Neural cell (in vitro differentiated cells): ENCODE results near the gene TTLL1. TPM values are rescaled to one million over a fixed set of nuclear protein-coding genes. Genes with fewer than 3 reads are reported as not detected.

ENCODE experiments used
- H2AFZ ChIP-seq: fragments of 200-600, 300-800 bp; sonication (generic), shearing (Covaris generic); 2 replicates; pipeline ENCODE4 v1.6.0; 2014; ENCODE audit warnings: low read depth, mild to moderate bottlenecking, antibody characterized with exemption, low read length, moderate library complexity
- H3F3A ChIP-seq: fragments of 200-600 bp; shearing (Covaris generic); 2 replicates; pipeline ENCODE4 v1.6.1; 2016; ENCODE audit warnings: mild to moderate bottlenecking, moderate library complexity, mixed read lengths, antibody characterized with exemption, low read length; ENCODE audit not compliant: insufficient read depth, poor library complexity, severe bottlenecking
- H3K27ac ChIP-seq: fragments of 200-600, 300-800 bp; sonication (generic), shearing (Covaris generic); 2 replicates; pipeline ENCODE4 v1.5.1; 2014; ENCODE audit warnings: mild to moderate bottlenecking, low read length, moderate library complexity
- H3K27me3 ChIP-seq: fragments of 300-800, 200-600 bp; sonication (generic), shearing (Covaris generic); 2 replicates; pipeline ENCODE4 v1.6.0; 2014; ENCODE audit warnings: mild to moderate bottlenecking, low read depth, low read length, moderate library complexity; ENCODE audit not compliant: insufficient read depth
- H3K36me3 ChIP-seq: fragments of 300-800, 200-600 bp; sonication (generic), shearing (Covaris generic); 2 replicates; pipeline ENCODE4 v1.5.1; 2014; ENCODE audit warnings: mild to moderate bottlenecking, antibody characterized with exemption, low read length, moderate library complexity; ENCODE audit not compliant: insufficient read depth
- H3K4me2 ChIP-seq: fragments of 300-800, 200-600 bp; sonication (generic), shearing (Covaris generic); 2 replicates; pipeline ENCODE4 v1.6.0; 2014; ENCODE audit warnings: mild to moderate bottlenecking, low read length
- H3K4me3 ChIP-seq: fragments of 300-800, 200-600 bp; sonication (generic), shearing (Covaris generic); 2 replicates; pipeline ENCODE4 v1.5.1; 2014; ENCODE audit warnings: mild to moderate bottlenecking, low read length, moderate library complexity
- H3K79me2 ChIP-seq: fragments of 200-600 bp; shearing (Covaris generic); replicated peaks from 2 replicates; pipeline ENCODE4 v1.6.0; 2014; ENCODE audit warnings: mild to moderate bottlenecking, low read length, moderate library complexity; ENCODE audit not compliant: insufficient read depth
- H3K9ac ChIP-seq: fragments of 300-800, 200-600 bp; sonication (generic), shearing (Covaris generic); 2 replicates; pipeline ENCODE4 v1.6.1; 2016; ENCODE audit warnings: mild to moderate bottlenecking, low read length, mixed read lengths
- H3K9me2 ChIP-seq: fragments of 200-600 bp; shearing (Covaris generic); 2 replicates; pipeline ENCODE4 v1.6.1; 2016; ENCODE audit warnings: mild to moderate bottlenecking, low read length, mixed read lengths; ENCODE audit not compliant: insufficient read depth
- H3K9me3 ChIP-seq: fragments of 200-600, 300-800 bp; sonication (generic), shearing (Covaris generic); 2 replicates; pipeline ENCODE4 v1.6.1; 2016; ENCODE audit warnings: mild to moderate bottlenecking, mixed run types, low read length, moderate library complexity, mixed read lengths
- H4K20me1 ChIP-seq: fragments of 200-600 bp; shearing (Covaris generic); 2 replicates; pipeline ENCODE4 v1.6.1; 2016; ENCODE audit warnings: mild to moderate bottlenecking, mixed run types; ENCODE audit not compliant: insufficient read depth
- CTCF ChIP-seq: fragments of 450-650 bp; IDR thresholded peaks from 2 replicates; pipeline ENCODE4 v1.5.1; 2014; ENCODE audit warnings: antibody characterized with exemption, mild to moderate bottlenecking, moderate library complexity; ENCODE audit not compliant: poor library complexity, severe bottlenecking
- EP300 ChIP-seq: fragments of 450-650 bp; conservative IDR thresholded peaks from 2 replicates; pipeline ENCODE4 v1.6.1; 2014; ENCODE audit warnings: antibody characterized with exemption, mild to moderate bottlenecking, moderate library complexity; ENCODE audit not compliant: poor library complexity, severe bottlenecking
- EZH2 ChIP-seq: fragments of 200-600, 300-800 bp; shearing (Covaris generic), sonication (generic); IDR thresholded peaks from 2 replicates; pipeline ENCODE4 v1.6.1; 2014; ENCODE audit warnings: antibody characterized with exemption, low read length, borderline replicate concordance, mild to moderate bottlenecking; ENCODE audit not compliant: insufficient read depth, poor library complexity, severe bottlenecking
- MXI1 ChIP-seq: fragments of 450-650 bp; conservative IDR thresholded peaks from 2 replicates; pipeline ENCODE4 v1.6.1; 2014; ENCODE audit warnings: antibody characterized with exemption, mild to moderate bottlenecking; ENCODE audit not compliant: poor library complexity, severe bottlenecking
- POLR2AphosphoS5 ChIP-seq: IDR thresholded peaks from 2 replicates; pipeline ENCODE4 v1.6.1; 2012
- RAD21 ChIP-seq: fragments of 450-650 bp; conservative IDR thresholded peaks from 2 replicates; pipeline ENCODE4 v1.6.1; 2014; ENCODE audit warnings: antibody characterized with exemption, mild to moderate bottlenecking, moderate library complexity
- REST ChIP-seq: IDR thresholded peaks from 2 replicates; pipeline ENCODE4 v1.6.1; 2012; ENCODE audit warnings: borderline replicate concordance
- SMC3 ChIP-seq: fragments of 450-650 bp; conservative IDR thresholded peaks from 2 replicates; pipeline ENCODE4 v1.6.1; 2014; ENCODE audit warnings: antibody characterized with exemption, mild to moderate bottlenecking, moderate library complexity; ENCODE audit not compliant: poor library complexity
- TAF1 ChIP-seq: IDR thresholded peaks from 2 replicates; pipeline ENCODE4 v1.6.1; 2012; ENCODE audit warnings: low read depth
- polyA plus RNA-seq: library from polyadenylated mRNA; depleted of rRNA; stranded (reverse); fragments of >200 nt; gene quantifications from 2 replicates; pipeline ENCODE4 v1.2.3, GENCODE V29; 2014

Gene TTLL1
- polyA plus RNA-seq, 1 donor from 2014 or later = 36.3 TPM

- no peaks in the 10 kb centered on the region for H3K36me3 ChIP-seq
- H3F3A ChIP-seq = no peaks in the 10 kb centered on the region
- H3K9ac ChIP-seq = no peak overlapping the region
- no peak overlapping the region for H3K27ac ChIP-seq
- H3K9me3 ChIP-seq = no peaks in the 10 kb centered on the region
- H3K4me3 ChIP-seq = no peak overlapping the region
- no peaks in the 10 kb centered on the region for H4K20me1 ChIP-seq
- TF ChIP-seq MXI1 (no peak), TAF1 (no peak), RAD21 (no peak), EP300 (no peak), REST (no peak), CTCF (no peak), SMC3 (no peak), EZH2 (no peak), POLR2AphosphoS5 (no peak)
- peaks cover 37% of the 10 kb centered on the region for H3K79me2 ChIP-seq
- H3K4me2 ChIP-seq = no peak overlapping the region
- H2AFZ ChIP-seq = no peak overlapping the region
- no peaks in the 10 kb centered on the region for H3K27me3 ChIP-seq
- H3K9me2 ChIP-seq = no peaks in the 10 kb centered on the region
These were observed 82.4 kb downstream of the TTLL1 start for GRCh38 chr22:43006753-43007152.

GRCh38 chr22:43006016-43006505 lies 83.1 kb downstream of the TTLL1 start:
- Histone ChIP-seq H2AFZ (no peak overlapping the region), H3K4me2 (no peak overlapping the region), H3F3A (no peaks in the 10 kb centered on the region), H3K79me2 (peaks cover 33% of the 10 kb centered on the region), H3K9me2 (no peaks in the 10 kb centered on the region), H3K27me3 (no peaks in the 10 kb centered on the region), H4K20me1 (no peaks in the 10 kb centered on the region), H3K36me3 (no peaks in the 10 kb centered on the region), H3K9me3 (no peaks in the 10 kb centered on the region), H3K4me3 (no peak overlapping the region), H3K9ac (no peak overlapping the region), H3K27ac (no peak overlapping the region)
- TF ChIP-seq EZH2 (no peak), TAF1 (no peak), POLR2AphosphoS5 (no peak), SMC3 (no peak)

GRCh38 chr22:43005106-43005505 lies 84.1 kb downstream of the TTLL1 start:
- H3K4me3 ChIP-seq = no peak overlapping the region
- H3K27ac ChIP-seq = no peak overlapping the region
- H3K36me3 ChIP-seq = no peaks in the 10 kb centered on the region
- H3K9me2 ChIP-seq = no peaks in the 10 kb centered on the region
- no peaks in the 10 kb centered on the region for H3K9me3 ChIP-seq
- H2AFZ ChIP-seq = no peak overlapping the region
- H4K20me1 ChIP-seq = no peaks in the 10 kb centered on the region
- no peak for TF ChIP-seq EZH2
- TF ChIP-seq REST = no peak
- no peak for TF ChIP-seq RAD21
- TF ChIP-seq EP300 = no peak
- TF ChIP-seq SMC3 = no peak
- no peak for TF ChIP-seq MXI1
- TF ChIP-seq CTCF = no peak
- TF ChIP-seq POLR2AphosphoS5 = no peak
- no peak for TF ChIP-seq TAF1
- H3F3A ChIP-seq = no peaks in the 10 kb centered on the region
- no peaks in the 10 kb centered on the region for H3K27me3 ChIP-seq
- no peak overlapping the region for H3K4me2 ChIP-seq
- no peak overlapping the region for H3K9ac ChIP-seq
- H3K79me2 ChIP-seq = peaks cover 35% of the 10 kb centered on the region
